ENCODE data around the gene MMP15.
"Not testable (repeated sequence)": the region's sequence is repeated elsewhere in the genome, so short reads cannot be mapped to it uniquely, and the experiment has no call there.

MMP15 gene

GRCh38 chr16:58094026-58094425 lies 68.5 kb downstream of the MMP15 start:
- DNase-seq, result no peak

GRCh38 chr16:58094791-58095574 lies 69.4 kb downstream of the MMP15 start:
- DNase-seq, result no peak

- DNase-seq, result not testable (repeated sequence)
These were observed 70.0 kb downstream of the MMP15 start for GRCh38 chr16:58095575-58095960.

GRCh38 chr16:58096249-58096648 lies 70.7 kb downstream of the MMP15 start:
- DNase-seq, result no peak

Measured in NCI-H748 treated with DMSO at 0.1 percent for 48 hours (cell line).